ENCODE results near the gene ZNF827. TPM values are rescaled to one million over a fixed set of nuclear protein-coding genes. Genes with fewer than 3 reads are reported as not detected.

ZNF827 gene, protein sequence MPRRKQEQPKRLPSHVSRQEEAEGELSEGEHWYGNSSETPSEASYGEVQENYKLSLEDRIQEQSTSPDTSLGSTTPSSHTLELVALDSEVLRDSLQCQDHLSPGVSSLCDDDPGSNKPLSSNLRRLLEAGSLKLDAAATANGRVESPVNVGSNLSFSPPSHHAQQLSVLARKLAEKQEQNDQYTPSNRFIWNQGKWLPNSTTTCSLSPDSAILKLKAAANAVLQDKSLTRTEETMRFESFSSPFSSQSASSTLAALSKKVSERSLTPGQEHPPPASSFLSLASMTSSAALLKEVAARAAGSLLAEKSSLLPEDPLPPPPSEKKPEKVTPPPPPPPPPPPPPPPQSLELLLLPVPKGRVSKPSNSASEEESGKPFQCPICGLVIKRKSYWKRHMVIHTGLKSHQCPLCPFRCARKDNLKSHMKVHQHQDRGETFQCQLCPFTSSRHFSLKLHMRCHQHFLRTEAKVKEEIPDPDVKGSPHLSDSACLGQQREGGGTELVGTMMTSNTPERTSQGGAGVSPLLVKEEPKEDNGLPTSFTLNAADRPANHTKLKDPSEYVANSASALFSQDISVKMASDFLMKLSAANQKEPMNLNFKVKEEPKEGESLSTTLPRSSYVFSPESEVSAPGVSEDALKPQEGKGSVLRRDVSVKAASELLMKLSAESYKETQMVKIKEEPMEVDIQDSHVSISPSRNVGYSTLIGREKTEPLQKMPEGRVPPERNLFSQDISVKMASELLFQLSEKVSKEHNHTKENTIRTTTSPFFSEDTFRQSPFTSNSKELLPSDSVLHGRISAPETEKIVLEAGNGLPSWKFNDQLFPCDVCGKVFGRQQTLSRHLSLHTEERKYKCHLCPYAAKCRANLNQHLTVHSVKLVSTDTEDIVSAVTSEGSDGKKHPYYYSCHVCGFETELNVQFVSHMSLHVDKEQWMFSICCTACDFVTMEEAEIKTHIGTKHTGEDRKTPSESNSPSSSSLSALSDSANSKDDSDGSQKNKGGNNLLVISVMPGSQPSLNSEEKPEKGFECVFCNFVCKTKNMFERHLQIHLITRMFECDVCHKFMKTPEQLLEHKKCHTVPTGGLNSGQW
- total RNA-seq: 2.6 and 3.6 TPM in 2 replicates

DNA sequence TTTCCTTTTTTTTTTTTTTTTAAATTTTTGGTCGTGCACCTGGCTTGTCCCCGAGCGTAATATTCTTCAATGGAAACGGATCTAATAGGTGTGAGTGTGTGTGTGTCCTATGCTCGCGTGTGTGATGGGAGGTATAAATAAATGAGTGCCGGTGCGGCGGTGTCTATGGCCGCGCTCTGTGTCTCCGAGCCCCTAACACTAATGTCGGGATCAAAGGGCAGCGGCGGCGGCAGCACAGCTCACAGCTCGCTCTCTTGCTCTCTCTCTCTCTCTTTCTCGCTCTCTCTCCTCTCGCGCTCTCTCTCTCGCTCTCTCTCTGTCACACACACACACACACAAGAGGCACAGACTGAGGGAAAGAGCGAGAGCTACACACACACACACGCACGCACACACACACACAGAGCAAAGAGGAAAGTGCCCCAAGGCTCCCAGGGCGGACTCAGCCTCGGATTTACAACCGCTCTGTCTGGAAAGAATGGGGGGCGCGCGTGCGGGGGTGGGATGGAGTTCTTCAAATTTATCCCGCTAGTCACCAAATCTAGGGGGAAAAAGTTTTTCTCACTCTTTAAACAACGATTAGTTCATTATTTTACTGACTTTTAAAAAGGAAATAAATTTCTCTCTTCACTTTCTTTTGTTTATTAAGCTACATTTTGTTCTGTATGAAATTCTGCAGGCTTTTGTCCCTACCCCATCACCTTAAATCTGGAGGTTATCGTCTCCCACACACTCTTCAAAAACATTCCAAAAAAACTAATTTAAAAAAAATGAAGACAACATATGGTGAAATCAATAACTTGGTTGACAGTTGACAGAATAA is at the start of gene ZNF827:
ZNF827 (minus strand) TSS at position 206 of the 823 bp plus-strand sequence. CDS start 416 bp downstream, outside the sequence.

Other genes with a start within 250 kb of the ZNF827 start
- 19.8 and 31.7 TPM in 2 replicates for gene LSM6, start 236.9 kb upstream of the ZNF827 start, total RNA-seq

Data from smooth muscle cell of bladder (primary cell).